DMS53 treated with DMSO at 0.1 percent for 48 hours (cell line): ENCODE results near the gene P2RY11.

Experiments used
- DNase-seq: peaks from one replicate; lab custom pipeline; 2025; ENCODE audit not compliant: unreplicated experiment; lab: John Stamatoyannopoulos, UW

P2RY11 gene

GRCh38 chr19:10112895-10113591 lies 1.6 kb downstream of the P2RY11 start:
- peak; percentile 5 for DNase-seq

GRCh38 chr19:10113592-10113963 lies 2.1 kb downstream of the P2RY11 start:
- DNase-seq, result no peak

GRCh38 chr19:10113964-10114650 lies 2.6 kb downstream of the P2RY11 start:
- DNase-seq, result no peak

DNA sequence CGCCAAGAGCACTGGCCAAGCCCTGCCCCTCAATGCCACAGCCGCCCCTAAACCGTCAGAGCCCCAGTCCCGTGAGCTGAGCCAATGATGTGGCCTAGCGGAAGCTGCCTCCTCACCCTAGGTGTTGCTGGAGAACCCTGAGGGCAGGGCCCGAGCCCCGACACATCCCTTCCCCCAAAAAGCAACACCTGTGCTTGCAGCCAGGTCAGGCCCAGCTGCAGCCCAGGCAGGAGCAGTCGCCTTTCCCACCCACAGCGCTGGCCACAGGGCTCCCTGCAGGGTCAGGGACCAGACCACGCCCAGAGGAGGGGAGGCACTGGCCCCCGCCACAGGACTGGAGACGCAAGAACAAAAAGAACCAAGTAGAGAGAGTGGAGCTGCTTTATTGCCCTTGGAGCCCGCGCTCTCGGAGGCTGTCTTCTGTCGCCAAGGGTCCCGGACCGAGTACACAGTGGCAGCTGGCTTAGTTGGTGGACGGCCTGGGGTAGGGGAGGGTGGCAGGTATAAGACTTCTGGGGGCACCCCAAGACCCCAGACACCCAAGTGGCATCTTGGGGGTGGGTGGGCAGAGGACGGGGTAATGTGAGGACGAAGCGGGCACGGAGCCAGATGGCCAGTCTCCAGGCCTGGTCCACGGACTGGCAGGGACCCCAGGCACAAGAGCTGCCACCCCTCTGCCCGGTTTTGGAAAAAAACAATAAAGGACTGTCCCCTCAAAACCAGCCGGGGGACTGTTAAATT lies 3.3 kb downstream of the P2RY11 start:
- no peak for DNase-seq

DNA sequence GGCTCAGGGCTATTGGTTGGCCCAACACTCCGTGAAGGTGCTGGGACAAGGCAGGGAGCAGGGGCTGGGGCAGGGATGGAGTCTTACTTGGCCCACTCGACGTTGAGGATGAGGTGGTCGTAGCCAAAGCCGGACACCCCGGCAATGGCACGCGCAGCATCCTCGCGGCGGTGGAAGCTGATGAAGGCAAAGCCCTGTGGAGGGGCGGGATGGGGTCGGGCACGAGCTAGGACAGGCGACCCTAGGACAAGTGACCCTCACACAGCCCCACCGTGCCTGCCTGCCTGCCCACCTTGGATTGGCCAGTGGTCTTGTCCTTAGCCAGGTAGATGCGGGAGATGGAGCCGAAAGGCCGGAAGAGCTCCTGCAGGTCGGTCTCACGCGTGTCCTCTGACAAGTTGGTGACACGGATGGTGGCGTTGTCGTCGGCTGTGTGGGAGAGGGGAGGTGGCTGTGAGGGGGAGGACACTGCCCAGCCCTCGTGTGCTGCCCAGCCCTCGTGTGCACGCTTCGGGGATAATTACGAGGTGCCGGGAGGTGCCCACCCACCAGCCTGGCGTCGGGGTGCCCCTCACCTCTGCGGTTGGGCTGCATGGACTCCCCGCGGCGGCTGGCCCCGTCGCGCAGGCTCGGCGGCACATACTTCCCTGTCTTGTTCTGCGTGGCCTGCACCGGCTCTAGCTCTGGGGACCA lies 4.0 kb downstream of the P2RY11 start:
- DNase-seq, result no peak

DNA sequence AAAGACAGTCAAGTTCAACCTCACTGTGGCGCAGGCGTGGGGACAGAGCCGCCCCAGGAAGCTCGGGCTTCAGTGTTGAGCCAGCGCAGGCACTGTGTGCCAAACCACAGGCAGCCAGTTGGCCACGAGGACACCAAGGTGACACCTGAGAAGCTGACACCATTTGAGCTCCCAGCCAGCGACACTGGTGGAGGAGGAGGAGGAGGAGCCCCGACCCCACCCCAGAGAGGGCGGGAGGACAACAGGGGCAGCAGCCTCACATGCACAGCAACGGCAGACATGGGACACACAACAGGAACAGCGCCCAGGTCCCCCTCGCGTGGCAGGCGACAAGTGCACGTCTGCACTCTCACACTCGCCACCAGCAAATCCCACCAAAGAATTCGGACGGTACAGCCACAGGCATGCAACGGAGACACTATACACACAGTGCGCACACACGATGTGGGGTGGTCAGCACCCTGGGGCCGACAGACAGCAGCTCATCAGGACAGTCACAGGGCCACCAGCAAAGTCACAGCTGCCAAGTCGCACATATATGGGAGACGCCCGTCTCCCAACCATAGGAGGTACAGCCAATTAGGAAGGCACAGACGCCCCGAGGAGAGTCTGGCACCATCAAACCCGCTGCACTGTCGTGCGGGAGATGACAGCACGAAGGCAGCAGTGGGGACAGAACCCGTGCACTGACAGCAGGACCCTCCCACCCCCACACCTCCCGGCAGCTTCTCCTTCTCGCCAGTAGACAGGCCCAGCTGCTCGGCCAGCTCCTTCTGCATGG lies 4.8 kb downstream of the P2RY11 start:
- no peak for DNase-seq

DNA sequence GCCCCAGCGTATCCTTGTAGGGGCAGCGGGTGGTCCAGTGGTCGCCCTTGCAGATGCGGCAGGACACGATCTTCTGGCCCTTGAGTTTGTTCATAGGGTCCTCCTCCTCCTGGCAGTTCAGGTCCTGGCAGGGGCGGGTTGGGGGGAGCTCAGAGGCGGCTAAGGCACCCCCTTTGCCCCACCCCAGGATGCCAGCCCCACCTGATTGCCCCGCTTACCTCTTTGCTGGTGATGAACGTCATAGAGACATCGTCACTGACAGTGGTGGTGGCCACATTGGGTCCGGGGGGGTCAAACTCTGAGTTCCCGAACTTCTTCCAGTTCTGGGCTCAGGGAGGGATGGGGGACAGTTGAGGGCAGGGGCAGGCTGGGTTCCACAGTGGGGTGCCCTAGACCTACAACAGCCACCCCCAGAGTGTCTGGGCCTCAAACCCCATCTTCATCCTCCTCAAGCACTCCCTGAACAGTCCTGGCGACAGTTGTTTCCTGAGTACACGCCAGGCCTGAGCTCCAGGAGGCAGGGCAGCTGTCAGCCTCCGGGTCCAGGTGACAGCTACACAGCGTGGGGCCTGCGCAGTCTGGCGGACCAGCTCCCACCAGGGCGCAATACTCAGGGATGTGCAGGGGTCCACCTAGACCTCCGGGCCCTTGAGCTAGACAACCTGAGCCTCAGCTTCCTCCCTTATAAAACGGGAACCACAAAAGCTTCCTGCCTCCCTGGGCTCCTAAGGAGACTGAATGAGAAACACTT lies 5.5 kb downstream of the P2RY11 start:
- DNase-seq, result no peak

DNA sequence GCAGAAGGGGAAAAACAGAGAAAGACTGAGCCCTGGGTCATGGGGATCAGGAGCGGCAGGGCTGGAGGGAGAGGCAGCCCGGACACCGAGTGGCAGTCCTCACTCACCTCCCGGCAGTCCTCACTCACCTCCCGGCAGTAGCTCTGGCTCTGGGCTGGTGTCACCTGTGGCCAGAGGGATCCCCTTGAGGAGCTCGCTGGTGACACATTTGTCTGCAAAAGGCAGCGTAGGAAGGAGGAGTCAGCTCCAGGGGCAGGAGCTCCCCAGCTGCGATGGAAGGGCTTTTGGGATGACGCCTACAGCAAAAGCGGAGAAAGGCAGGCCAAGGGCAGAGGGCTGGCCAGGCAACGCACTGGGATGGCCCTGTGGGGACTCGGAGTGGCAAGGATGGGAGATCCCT lies 7.5 kb downstream of the P2RY11 start:
- no peak for DNase-seq

GRCh38 chr19:10120538-10121189 lies 9.2 kb downstream of the P2RY11 start:
- DNase-seq, result no peak

DNA sequence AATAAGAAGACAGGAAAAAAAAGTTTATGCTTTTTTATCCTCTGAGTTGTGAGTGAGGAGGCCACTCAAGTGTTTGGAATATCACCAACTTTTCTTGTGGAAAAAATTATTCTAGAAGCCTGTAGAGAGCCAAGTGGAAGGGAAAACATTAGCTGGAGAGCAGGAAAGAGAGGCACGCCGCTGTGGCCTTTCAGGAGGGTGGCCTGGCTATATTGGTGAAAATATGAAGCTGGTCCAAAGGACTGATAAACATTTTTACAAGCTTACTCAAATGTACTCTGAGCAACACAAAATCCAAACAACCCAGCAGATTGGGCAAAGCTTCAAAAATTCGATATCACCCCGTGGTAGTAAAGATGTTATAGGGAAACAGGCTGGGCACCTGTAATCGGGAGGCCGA lies 10.6 kb downstream of the P2RY11 start:
- DNase-seq, result no peak

DNA sequence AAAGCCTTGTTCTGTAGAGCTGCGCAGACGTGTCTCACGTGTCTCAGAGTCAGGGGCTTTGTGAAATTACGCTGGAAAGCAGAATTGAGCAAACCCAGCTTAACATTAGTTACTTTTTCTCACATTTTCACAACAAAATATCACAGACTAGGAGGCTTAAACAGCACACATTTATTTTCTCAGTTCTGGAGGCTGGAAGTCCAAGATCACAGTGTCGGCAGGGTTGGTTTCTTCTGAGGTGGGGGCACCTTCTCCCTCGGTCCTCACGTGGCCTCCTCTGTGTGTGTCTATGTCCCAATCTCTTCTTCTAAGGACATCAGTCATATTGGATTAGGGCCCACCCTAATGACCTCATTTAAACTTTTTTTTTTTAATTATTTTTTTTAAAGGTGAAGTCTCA lies 12.9 kb downstream of the P2RY11 start:
- no peak for DNase-seq

GRCh38 chr19:10126213-10126639 lies 14.7 kb downstream of the P2RY11 start:
- no peak for DNase-seq

DNA sequence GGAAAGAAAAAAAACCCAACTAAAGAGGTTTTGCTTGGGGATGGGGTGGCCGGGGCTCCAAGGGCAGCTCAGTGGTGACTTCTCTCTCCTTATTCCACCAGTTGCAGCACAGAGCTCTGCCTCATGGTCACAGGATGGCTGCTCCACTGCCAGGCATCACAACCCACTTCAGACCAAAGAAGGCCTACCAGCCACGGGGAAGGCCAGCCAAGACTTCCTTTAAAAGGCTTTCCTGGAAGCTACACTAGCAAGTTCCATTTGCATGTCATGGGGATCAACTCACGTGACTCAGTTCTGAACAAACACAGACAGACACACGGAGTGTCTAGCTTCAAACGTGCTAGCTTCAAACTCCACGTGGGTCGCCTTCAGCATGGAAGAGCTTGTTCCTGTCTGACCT lies 21.4 kb downstream of the P2RY11 start:
- DNase-seq, result no peak

DNA sequence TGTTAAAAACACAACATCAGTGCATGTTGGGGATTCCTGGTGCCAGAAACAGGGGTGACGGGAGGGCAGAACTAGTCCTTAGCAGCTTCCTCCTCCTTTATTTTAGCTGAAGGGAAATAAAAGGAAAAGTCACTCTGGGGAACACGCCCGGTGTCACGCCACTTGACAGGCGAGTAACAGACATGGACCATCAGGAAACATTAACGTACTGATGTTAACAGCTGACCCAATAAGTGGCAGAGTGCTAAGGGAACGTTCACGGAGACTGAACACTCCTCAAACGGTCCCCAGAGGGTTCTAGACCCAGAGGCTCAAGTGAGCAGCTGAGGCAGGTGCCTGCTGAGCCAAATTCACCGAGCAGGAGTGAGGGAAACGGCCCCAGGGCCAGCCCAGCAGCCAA lies 22.1 kb downstream of the P2RY11 start:
- no peak for DNase-seq

GRCh38 chr19:10134040-10134439 lies 22.5 kb downstream of the P2RY11 start:
- no peak for DNase-seq

DNA sequence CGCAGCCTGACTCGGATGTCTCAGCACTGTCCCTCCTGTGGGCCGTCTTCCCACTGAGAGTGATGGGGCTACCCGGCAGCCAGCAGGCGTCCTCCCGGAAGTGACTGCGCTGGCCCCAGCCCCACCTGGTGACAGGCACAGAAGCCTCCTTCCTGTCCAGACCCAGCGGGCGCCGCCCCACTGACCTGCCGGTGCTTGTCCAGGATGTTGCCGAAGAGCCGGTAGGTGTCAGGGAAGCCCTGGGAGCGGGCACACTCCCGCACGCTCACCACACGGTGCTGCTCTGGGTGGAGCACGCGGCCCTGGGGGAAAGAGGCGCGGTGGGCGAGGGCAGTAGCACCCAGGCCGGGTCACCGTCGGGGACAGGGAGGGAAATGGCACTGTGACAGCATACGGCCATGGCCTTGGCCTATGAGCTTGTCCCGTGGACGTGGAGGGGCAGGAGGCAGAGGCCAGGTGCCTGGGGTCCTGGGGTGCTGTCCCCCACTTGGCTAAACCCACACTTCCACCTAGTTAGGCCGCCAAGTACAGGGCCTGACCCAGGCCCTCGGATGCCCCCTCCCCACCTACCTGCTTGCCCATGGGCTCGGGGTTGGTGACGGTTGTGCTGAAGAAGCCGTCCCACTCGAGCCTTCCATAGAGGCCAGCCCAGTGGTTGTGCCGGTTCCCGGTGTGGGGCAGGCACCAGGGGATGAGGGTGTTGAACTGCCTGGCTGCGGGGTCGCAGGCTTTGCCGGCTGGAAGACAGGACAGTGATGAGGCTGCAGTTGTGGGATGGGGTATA lies 24.2 kb downstream of the P2RY11 start:
- no peak for DNase-seq

DNA sequence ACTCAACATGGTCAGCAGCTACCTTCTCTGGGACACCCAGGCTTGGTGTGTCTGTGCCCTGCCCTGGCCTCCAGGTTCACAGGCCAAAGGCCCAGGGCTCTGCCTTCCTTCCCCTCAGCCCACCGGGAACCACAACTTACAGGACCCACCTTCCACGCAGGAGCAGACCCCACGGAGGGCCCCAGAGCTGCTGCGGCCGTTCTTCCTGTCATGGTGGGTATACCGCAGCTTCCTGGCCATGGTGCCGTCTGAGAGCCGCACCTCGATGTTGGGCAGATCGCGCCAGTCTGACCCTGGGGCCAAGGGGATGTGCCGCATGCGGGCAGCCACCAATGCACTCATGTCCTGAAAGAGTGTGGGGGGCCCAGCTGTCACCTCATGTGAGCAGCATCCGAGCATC lies 25.4 kb downstream of the P2RY11 start:
- DNase-seq, result no peak

- no peak for DNase-seq
Observed at GRCh38 chr19:10137751-10138682, 26.5 kb downstream of the P2RY11 start.
